HepG2 (cell line): Measurements from ENCODE around the gene CIROP. TPM values are rescaled to one million over a fixed set of nuclear protein-coding genes. Genes with fewer than 3 reads are reported as not detected.

Experiments used
- FOXJ3 ChIP-seq: sonication (generic); formaldehyde crosslinking; IDR thresholded peaks from 2 replicates; pipeline ENCODE4 v1.4.0; 2020; ENCODE audit warnings: missing genetic modification reagents, mild to moderate bottlenecking, borderline replicate concordance
- KLF16 ChIP-seq, 2 experiments: sonication (generic) in 1 of 2; formaldehyde crosslinking in 1 of 2; IDR thresholded peaks; 2 replicates each; pipeline versions ENCODE4 v1.6.1 to v1.8.0; 2016 to 2023; ENCODE audit warnings: missing genetic modification reagents in 2 of 2, missing compliant biosample characterization in 1 of 2
- MAFK ChIP-seq, 2 experiments: IDR thresholded peaks in 1 of 2; conservative IDR thresholded peaks in 1 of 2; 2 replicates each; pipeline ENCODE4 v1.6.1; 2011; ENCODE audit warnings: improper control_type of control experiment in 2 of 2, low read length in 2 of 2
- NR2F6 ChIP-seq, 2 experiments: IDR thresholded peaks; 2 replicates each; pipeline ENCODE4 v1.6.1; 2016; ENCODE audit warnings: antibody characterized with exemption in 1 of 2, mild to moderate bottlenecking in 1 of 2
- ZNF530 ChIP-seq: sonication (generic); formaldehyde crosslinking; IDR thresholded peaks from 2 replicates; pipeline ENCODE4 v1.5.0; 2020; ENCODE audit warnings: low read depth, mild to moderate bottlenecking, missing genetic modification reagents
- ZNF660 ChIP-seq: sonication (generic); formaldehyde crosslinking; IDR thresholded peaks from 2 replicates; pipeline ENCODE4 v1.5.1; 2020; ENCODE audit warnings: mild to moderate bottlenecking, low read depth, missing genetic modification reagents, borderline replicate concordance
- ZNF75D ChIP-seq: sonication (generic); formaldehyde crosslinking; IDR thresholded peaks from 2 replicates; pipeline ENCODE4 v1.8.1; 2023; ENCODE audit warnings: missing genetic modification reagents, mild to moderate bottlenecking, borderline replicate concordance
- polyA plus RNA-seq, 8 experiments: library from polyadenylated mRNA; depleted of rRNA in 3 of 8; stranded (reverse) in 7 of 8; unstranded in 1 of 8; fragments of >200 nt; fragmentation: Illumina TruSeq in 4 of 8; extraction: Trizol in 4 of 8; gene quantifications; 2 replicates each; pipeline versions ENCODE4 v1.2.1 to v1.2.3, GENCODE V29; 2011 to 2016; ENCODE audit warnings: low read depth in 4 of 8, missing spikeins in 1 of 8, mixed read lengths in 1 of 8; ENCODE audit not compliant: insufficient read depth in 1 of 8
- total RNA-seq, 5 experiments: library from RNA; depleted of rRNA; stranded (reverse); fragments of >200 nt; fragmentation: Illumina TruSeq; extraction: Trizol; gene quantifications; 2 replicates each; pipeline ENCODE4 v1.2.3, GENCODE V29; 2016; ENCODE audit warnings: low read depth in 1 of 5
- TF ChIP-seq, protein P1 (sequence below): sonication (generic); formaldehyde crosslinking; conservative IDR thresholded peaks from 2 replicates; pipeline ENCODE4 v1.8.0; 2022; ENCODE audit warnings: missing genetic modification reagents
- TF ChIP-seq, protein P2 (sequence below): sonication (generic); formaldehyde crosslinking; IDR thresholded peaks from 2 replicates; pipeline ENCODE4 v1.8.0; 2022; ENCODE audit warnings: mild to moderate bottlenecking, missing genetic modification reagents, moderate library complexity
- TF ChIP-seq, protein P3 (sequence below): IDR thresholded peaks from 2 replicates; pipeline ENCODE4 v1.6.1; 2016; ENCODE audit warnings: control low read depth
- TF ChIP-seq, protein P4 (sequence below): IDR thresholded peaks from 2 replicates; pipeline ENCODE4 v1.6.1; 2016; ENCODE audit warnings: missing genetic modification reagents, missing compliant biosample characterization
- TF ChIP-seq, protein P5 (sequence below), 2 experiments: sonication (generic) in 1 of 2; formaldehyde crosslinking in 1 of 2; IDR thresholded peaks; 2 replicates each; pipeline versions ENCODE4 v1.4.0 to v1.6.1; 2016 to 2020; ENCODE audit warnings: borderline replicate concordance in 1 of 2, low read depth in 1 of 2, mild to moderate bottlenecking in 1 of 2, missing genetic modification reagents in 1 of 2

CIROP gene
- total and polyA plus RNA-seq, 2 of the 13 experiments (the other 11 are each of a cell fraction or from before 2014, with no cell fraction given): 0.07 TPM; not detected in 1

DNA sequence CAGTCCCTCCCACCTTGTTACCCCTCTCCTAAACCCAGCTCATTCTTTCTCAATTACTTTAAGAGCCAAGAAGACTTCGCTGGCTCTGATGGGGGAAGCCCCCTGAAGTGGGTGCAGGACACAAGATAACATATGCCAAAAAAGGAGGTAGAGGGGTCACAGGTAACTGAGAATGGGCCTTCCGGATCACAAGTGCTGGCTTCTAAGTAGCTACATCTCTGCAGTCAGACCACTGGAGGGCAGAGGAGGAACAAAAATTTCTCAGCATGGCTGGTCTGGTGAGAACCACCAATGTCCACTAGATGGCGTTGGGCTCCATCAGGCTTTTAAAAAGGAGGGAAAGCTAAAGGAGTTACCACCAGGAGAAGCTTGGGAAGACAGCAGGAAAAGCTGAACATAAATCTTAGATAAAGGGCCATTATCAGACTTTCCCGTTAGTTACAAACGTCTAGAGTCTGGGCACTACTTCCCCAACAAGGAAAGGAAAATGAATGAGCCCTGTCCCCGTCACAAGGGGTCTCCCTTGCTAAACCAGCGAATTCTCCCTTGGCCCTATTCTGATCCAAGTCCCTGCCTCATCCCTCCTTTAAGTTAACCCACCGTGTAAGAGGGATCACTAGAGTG is 35.9 kb downstream of the CIROP start (continued):
- TF ChIP-seq NR2F6 (IDR thresholded peaks at IDR 0.05): no peak
- TF ChIP-seq NR2F6 (CRISPR knock-in tag; IDR thresholded peaks at IDR 0.05): peak; percentile 41; the same call in 1 of the 2 replicates
- no peak for TF ChIP-seq ZNF530 (CRISPR knock-in tag)
- TF ChIP-seq, protein P1, sequence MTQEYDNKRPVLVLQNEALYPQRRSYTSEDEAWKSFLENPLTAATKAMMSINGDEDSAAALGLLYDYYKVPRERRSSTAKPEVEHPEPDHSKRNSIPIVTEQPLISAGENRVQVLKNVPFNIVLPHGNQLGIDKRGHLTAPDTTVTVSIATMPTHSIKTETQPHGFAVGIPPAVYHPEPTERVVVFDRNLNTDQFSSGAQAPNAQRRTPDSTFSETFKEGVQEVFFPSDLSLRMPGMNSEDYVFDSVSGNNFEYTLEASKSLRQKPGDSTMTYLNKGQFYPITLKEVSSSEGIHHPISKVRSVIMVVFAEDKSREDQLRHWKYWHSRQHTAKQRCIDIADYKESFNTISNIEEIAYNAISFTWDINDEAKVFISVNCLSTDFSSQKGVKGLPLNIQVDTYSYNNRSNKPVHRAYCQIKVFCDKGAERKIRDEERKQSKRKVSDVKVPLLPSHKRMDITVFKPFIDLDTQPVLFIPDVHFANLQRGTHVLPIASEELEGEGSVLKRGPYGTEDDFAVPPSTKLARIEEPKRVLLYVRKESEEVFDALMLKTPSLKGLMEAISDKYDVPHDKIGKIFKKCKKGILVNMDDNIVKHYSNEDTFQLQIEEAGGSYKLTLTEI (CRISPR knock-in tag): no peak
- TF ChIP-seq MAFK (conservative IDR thresholded peaks at IDR 0.05 in 1 of 2, IDR thresholded peaks at IDR 0.05 in 1 of 2; ENCODE audit: low read length in 2 of 2): no peak
- TF ChIP-seq KLF16 (CRISPR knock-in tag; IDR thresholded peaks at IDR 0.05): peak in 1 of 2 experiments; percentile 85; a peak in 1 of 4 replicates
- TF ChIP-seq, protein P2, sequence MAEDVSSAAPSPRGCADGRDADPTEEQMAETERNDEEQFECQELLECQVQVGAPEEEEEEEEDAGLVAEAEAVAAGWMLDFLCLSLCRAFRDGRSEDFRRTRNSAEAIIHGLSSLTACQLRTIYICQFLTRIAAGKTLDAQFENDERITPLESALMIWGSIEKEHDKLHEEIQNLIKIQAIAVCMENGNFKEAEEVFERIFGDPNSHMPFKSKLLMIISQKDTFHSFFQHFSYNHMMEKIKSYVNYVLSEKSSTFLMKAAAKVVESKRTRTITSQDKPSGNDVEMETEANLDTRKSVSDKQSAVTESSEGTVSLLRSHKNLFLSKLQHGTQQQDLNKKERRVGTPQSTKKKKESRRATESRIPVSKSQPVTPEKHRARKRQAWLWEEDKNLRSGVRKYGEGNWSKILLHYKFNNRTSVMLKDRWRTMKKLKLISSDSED (CRISPR knock-in tag): no peak
- TF ChIP-seq, protein P3, sequence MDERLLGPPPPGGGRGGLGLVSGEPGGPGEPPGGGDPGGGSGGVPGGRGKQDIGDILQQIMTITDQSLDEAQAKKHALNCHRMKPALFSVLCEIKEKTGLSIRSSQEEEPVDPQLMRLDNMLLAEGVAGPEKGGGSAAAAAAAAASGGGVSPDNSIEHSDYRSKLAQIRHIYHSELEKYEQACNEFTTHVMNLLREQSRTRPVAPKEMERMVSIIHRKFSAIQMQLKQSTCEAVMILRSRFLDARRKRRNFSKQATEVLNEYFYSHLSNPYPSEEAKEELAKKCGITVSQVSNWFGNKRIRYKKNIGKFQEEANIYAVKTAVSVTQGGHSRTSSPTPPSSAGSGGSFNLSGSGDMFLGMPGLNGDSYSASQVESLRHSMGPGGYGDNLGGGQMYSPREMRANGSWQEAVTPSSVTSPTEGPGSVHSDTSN (CRISPR knock-in tag): no peak
- TF ChIP-seq, protein P4, sequence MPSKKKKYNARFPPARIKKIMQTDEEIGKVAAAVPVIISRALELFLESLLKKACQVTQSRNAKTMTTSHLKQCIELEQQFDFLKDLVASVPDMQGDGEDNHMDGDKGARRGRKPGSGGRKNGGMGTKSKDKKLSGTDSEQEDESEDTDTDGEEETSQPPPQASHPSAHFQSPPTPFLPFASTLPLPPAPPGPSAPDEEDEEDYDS: no peak; the same call in 1 of the 2 replicates
- no peak for TF ChIP-seq ZNF75D (CRISPR knock-in tag)
- TF ChIP-seq, protein P5, sequence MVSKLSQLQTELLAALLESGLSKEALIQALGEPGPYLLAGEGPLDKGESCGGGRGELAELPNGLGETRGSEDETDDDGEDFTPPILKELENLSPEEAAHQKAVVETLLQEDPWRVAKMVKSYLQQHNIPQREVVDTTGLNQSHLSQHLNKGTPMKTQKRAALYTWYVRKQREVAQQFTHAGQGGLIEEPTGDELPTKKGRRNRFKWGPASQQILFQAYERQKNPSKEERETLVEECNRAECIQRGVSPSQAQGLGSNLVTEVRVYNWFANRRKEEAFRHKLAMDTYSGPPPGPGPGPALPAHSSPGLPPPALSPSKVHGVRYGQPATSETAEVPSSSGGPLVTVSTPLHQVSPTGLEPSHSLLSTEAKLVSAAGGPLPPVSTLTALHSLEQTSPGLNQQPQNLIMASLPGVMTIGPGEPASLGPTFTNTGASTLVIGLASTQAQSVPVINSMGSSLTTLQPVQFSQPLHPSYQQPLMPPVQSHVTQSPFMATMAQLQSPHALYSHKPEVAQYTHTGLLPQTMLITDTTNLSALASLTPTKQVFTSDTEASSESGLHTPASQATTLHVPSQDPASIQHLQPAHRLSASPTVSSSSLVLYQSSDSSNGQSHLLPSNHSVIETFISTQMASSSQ (IDR thresholded peaks at IDR 0.05; ENCODE audit: low read depth): no peak
- TF ChIP-seq, protein P5 (CRISPR knock-in tag; IDR thresholded peaks at IDR 0.05; ENCODE audit: borderline replicate concordance): no peak
- no peak for TF ChIP-seq ZNF660 (CRISPR knock-in tag)
- TF ChIP-seq FOXJ3: no peak
